ENCODE data around the gene LRRN2.

GRCh38 chr1:204703268-204703664 is 17.7 kb upstream of the LRRN2 start:
- TF ChIP-seq POLR2AphosphoS5 (IDR thresholded peaks at IDR 0.05; ENCODE audit: low read depth, low read length): no peak
- TF ChIP-seq SMC3 (IDR thresholded peaks at IDR 0.05; ENCODE audit: low read depth, low read length): no peak
- TF ChIP-seq SIN3A (IDR thresholded peaks at IDR 0.05; ENCODE audit: borderline replicate concordance, low read depth, low read length): no peak
- TF ChIP-seq CTCF (IDR thresholded peaks at IDR 0.05): no peak
- no peak for TF ChIP-seq RFX5 (IDR thresholded peaks at IDR 0.05; ENCODE audit: low read length)
- no peak for TF ChIP-seq ELF1 (IDR thresholded peaks at IDR 0.05)
- no peak for TF ChIP-seq RCOR1 (IDR thresholded peaks at IDR 0.05; ENCODE audit: low read length)
- TF ChIP-seq GABPA (IDR thresholded peaks at IDR 0.05; ENCODE audit: low read depth): no peak
- TF ChIP-seq RXRA (IDR thresholded peaks at IDR 0.05; ENCODE audit: borderline replicate concordance, low read depth): no peak
- no peak for TF ChIP-seq JUND (IDR thresholded peaks at IDR 0.05)
- no peak for TF ChIP-seq TEAD4 (IDR thresholded peaks at IDR 0.05; ENCODE audit: borderline replicate concordance, insufficient read depth)
- TF ChIP-seq USF2 (IDR thresholded peaks at IDR 0.05; ENCODE audit: borderline replicate concordance, low read depth, low read length): no peak
